ENCODE results near the gene HECTD4.

- TF ChIP-seq CTCF (conservative IDR thresholded peaks at IDR 0.05 in 1 of 2, IDR thresholded peaks at IDR 0.05 in 1 of 2; ENCODE audit: extremely low read depth in 1 of 2, insufficient read depth in 1 of 2, low read depth in 1 of 2, low read length in 2 of 2): no peak
- TF ChIP-seq EZH2 (IDR thresholded peaks at IDR 0.05; ENCODE audit: borderline replicate concordance, low read length): no peak
Measured at GRCh38 chr12:112226768-112227167, 155.5 kb downstream of the HECTD4 start.
